Transverse colon (tissue), 4 donors: ENCODE data around the gene CRYBG3.

Experiments
- EP300 ChIP-seq: sonication (generic); formaldehyde crosslinking; IDR thresholded peaks from one replicate; pipeline ENCODE4 v1.6.1; 2017; ENCODE audit warnings: antibody characterized with exemption, low read depth
- POLR2A ChIP-seq: fragments of 450-650 bp; IDR thresholded peaks from one replicate; pipeline ENCODE4 v1.6.1; 2016; ENCODE audit warnings: antibody characterized with exemption, mild to moderate bottlenecking, moderate library complexity
- POLR2AphosphoS5 ChIP-seq, 3 donors: sonication (generic); formaldehyde crosslinking; IDR thresholded peaks; one replicate each; pipeline ENCODE4 v1.6.1; 2016; ENCODE audit warnings: antibody characterized with exemption in 3 of 3
- TF ChIP-seq, protein P1 (sequence below), 5 experiments: fragments of 200-600 bp in 3 of 5; fragments of 450-650 bp in 2 of 5; sonication (generic) in 3 of 5; IDR thresholded peaks; 1 replicate in 2 of 5; 2 replicates in 3 of 5; pipeline ENCODE4 v1.5.1; 2016 to 2017; ENCODE audit warnings: antibody characterized with exemption in 5 of 5, inconsistent platforms in 3 of 5, mild to moderate bottlenecking in 2 of 5, moderate library complexity in 1 of 5

DNA sequence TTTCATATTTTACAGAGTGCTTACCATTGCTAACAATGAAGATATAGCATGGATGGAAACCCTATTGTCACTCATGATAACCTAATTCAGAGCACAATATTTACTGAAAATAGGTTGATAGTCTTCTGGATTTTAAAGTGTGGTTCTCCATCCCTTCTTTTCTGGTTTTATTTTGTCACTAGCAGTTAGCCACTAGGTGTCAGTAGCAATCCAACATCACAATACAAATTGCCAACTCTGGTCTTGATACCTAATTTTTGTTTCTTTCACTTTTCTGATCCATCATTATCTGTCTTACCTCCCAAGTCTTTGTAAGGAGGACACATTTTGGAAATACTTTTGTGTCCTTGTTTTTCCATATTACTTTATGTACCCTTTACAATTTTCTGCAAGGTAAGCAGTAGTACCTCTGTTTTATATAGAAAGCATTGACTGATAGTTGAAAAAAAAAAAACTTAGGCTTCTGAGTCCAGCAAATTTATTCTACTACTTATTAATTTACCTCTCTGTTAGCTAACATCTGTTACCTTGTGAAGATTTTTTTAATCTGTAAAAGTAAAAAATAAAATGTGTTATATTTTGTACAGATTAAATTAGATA lies 28.3 kb upstream of the CRYBG3 start:
- TF ChIP-seq POLR2A (no peak), POLR2AphosphoS5 (IDR thresholded peaks at IDR 0.05) (no peak), EP300 (no peak)
- TF ChIP-seq, protein P1, sequence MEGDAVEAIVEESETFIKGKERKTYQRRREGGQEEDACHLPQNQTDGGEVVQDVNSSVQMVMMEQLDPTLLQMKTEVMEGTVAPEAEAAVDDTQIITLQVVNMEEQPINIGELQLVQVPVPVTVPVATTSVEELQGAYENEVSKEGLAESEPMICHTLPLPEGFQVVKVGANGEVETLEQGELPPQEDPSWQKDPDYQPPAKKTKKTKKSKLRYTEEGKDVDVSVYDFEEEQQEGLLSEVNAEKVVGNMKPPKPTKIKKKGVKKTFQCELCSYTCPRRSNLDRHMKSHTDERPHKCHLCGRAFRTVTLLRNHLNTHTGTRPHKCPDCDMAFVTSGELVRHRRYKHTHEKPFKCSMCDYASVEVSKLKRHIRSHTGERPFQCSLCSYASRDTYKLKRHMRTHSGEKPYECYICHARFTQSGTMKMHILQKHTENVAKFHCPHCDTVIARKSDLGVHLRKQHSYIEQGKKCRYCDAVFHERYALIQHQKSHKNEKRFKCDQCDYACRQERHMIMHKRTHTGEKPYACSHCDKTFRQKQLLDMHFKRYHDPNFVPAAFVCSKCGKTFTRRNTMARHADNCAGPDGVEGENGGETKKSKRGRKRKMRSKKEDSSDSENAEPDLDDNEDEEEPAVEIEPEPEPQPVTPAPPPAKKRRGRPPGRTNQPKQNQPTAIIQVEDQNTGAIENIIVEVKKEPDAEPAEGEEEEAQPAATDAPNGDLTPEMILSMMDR (IDR thresholded peaks at IDR 0.05) = peak; percentile 78 to 83 (median 81)
